KMS-11 (cell line): ENCODE data around the gene NPHS2.

Experiments used
- H2AFZ ChIP-seq: fragments of 200-600 bp; sonication (generic); 2 replicates; pipeline ENCODE4 v1.6.1; 2016; ENCODE audit warnings: antibody characterized with exemption, mixed run types, low read depth
- H3K27ac ChIP-seq: fragments of 200-600 bp; sonication (generic); 2 replicates; pipeline ENCODE4 v1.6.1; 2016; ENCODE audit warnings: mild to moderate bottlenecking, mixed run types
- H3K27me3 ChIP-seq: fragments of 200-600 bp; sonication (generic); 2 replicates; pipeline ENCODE4 v1.6.1; 2017; ENCODE audit warnings: mild to moderate bottlenecking, low read depth, mixed run types, moderate library complexity; ENCODE audit not compliant: insufficient read depth
- H3K36me3 ChIP-seq: fragments of 200-600 bp; sonication (generic); 2 replicates; pipeline ENCODE4 v1.6.1; 2017; ENCODE audit warnings: mild to moderate bottlenecking, mixed run types; ENCODE audit not compliant: insufficient read depth
- H3K4me1 ChIP-seq: fragments of 200-600 bp; sonication (generic); 2 replicates; pipeline ENCODE4 v1.6.1; 2016; ENCODE audit warnings: mild to moderate bottlenecking, low read depth, mixed run types; ENCODE audit not compliant: poor library complexity, severe bottlenecking
- H3K4me2 ChIP-seq: fragments of 200-600 bp; sonication (generic); 2 replicates; pipeline ENCODE4 v1.7.0; 2016; ENCODE audit warnings: mild to moderate bottlenecking, mixed run types
- H3K4me3 ChIP-seq: fragments of 200-600 bp; sonication (generic); IDR thresholded peaks from 2 replicates; pipeline ENCODE4 v1.6.1; 2017; ENCODE audit warnings: low read depth, low read length, mixed read lengths; ENCODE audit not compliant: insufficient read depth
- H3K79me2 ChIP-seq: fragments of 200-600 bp; sonication (generic); 2 replicates; pipeline ENCODE4 v1.6.1; 2016; ENCODE audit warnings: low read depth, mixed run types; ENCODE audit not compliant: insufficient read depth
- H3K9ac ChIP-seq: fragments of 200-600 bp; sonication (generic); 2 replicates; pipeline ENCODE4 v1.6.1; 2016; ENCODE audit warnings: mild to moderate bottlenecking, mixed run types
- H4K20me1 ChIP-seq: fragments of 200-600 bp; sonication (generic); 2 replicates; pipeline ENCODE4 v1.6.1; 2016; ENCODE audit warnings: mild to moderate bottlenecking, mixed run types; ENCODE audit not compliant: insufficient read depth
- CTCF ChIP-seq: fragments of 200-600 bp; sonication (generic); conservative IDR thresholded peaks from 2 replicates; pipeline ENCODE4 v1.6.1; 2017; ENCODE audit warnings: low read depth, mild to moderate bottlenecking, antibody characterized with exemption, low read length, moderate library complexity, mixed read lengths

The NPHS2 gene

GRCh38 chr1:179583771-179584320, 8.1 kb upstream of the NPHS2 start:
- H3K79me2 ChIP-seq, result no peaks in the 10 kb centered on the region
- H4K20me1 ChIP-seq, result no peaks in the 10 kb centered on the region
- no peak overlapping the region for H3K9ac ChIP-seq
- no peaks in the 10 kb centered on the region for H3K36me3 ChIP-seq
- no peaks in the 10 kb centered on the region for H3K27me3 ChIP-seq
- no peak overlapping the region for H2AFZ ChIP-seq
- H3K4me3 ChIP-seq, result no peak overlapping the region
- no peak for TF ChIP-seq CTCF
- H3K4me1 ChIP-seq, result no peaks in the 10 kb centered on the region
- H3K4me2 ChIP-seq, result no peak overlapping the region
- no peak overlapping the region for H3K27ac ChIP-seq

- Histone ChIP-seq H3K79me2 (no peaks in the 10 kb centered on the region), H2AFZ (no peak overlapping the region), H4K20me1 (no peaks in the 10 kb centered on the region), H3K4me1 (no peaks in the 10 kb centered on the region), H3K4me3 (no peak overlapping the region), H3K27me3 (no peaks in the 10 kb centered on the region), H3K36me3 (no peaks in the 10 kb centered on the region), H3K27ac (no peak overlapping the region), H3K9ac (no peak overlapping the region), H3K4me2 (no peak overlapping the region)
- no peak for TF ChIP-seq CTCF
These were observed 761 bp upstream of the NPHS2 start for GRCh38 chr1:179576509-179576908.

GRCh38 chr1:179558078-179558477, 17.7 kb downstream of the NPHS2 start:
- Histone ChIP-seq H3K4me2 (no peak overlapping the region), H3K27me3 (no peaks in the 10 kb centered on the region), H3K79me2 (no peaks in the 10 kb centered on the region), H3K27ac (no peak overlapping the region), H3K4me3 (no peak overlapping the region), H3K4me1 (no peaks in the 10 kb centered on the region), H3K36me3 (no peaks in the 10 kb centered on the region), H3K9ac (no peak overlapping the region), H4K20me1 (no peaks in the 10 kb centered on the region), H2AFZ (no peak overlapping the region)
- no peak for TF ChIP-seq CTCF

- Histone ChIP-seq H2AFZ (no peak overlapping the region), H3K36me3 (no peaks in the 10 kb centered on the region), H3K4me2 (no peak overlapping the region), H3K4me1 (no peaks in the 10 kb centered on the region), H3K9ac (no peak overlapping the region), H3K27me3 (no peaks in the 10 kb centered on the region), H4K20me1 (no peaks in the 10 kb centered on the region), H3K4me3 (no peak overlapping the region), H3K79me2 (no peaks in the 10 kb centered on the region), H3K27ac (no peak overlapping the region)
- TF ChIP-seq CTCF, result no peak
These were observed 21.3 kb downstream of the NPHS2 start for GRCh38 chr1:179554427-179554826.
